Mesenchymal stem cell (in vitro differentiated cells and primary cell): ENCODE data around the gene ENPP3.

Source experiments
- DNase-seq: peaks from one replicate; pipeline ENCODE4 v3.0.0-alpha.2; 2013
- H2AFZ ChIP-seq: one replicate; pipeline ENCODE4 v1.6.1; 2013; ENCODE audit warnings: low read depth, mild to moderate bottlenecking, control low read depth, inconsistent platforms, low read length, moderate library complexity
- H2AK5ac ChIP-seq: 2 replicates; pipeline ENCODE4 v1.6.1; 2013; ENCODE audit warnings: low read length, moderate library complexity, mild to moderate bottlenecking, inconsistent platforms; ENCODE audit not compliant: severe bottlenecking
- H2BK120ac ChIP-seq: one replicate; pipeline ENCODE4 v1.6.1; 2013; ENCODE audit warnings: low read depth, mild to moderate bottlenecking, inconsistent platforms, low read length, moderate library complexity
- H2BK12ac ChIP-seq, 2 experiments: one replicate each; pipeline ENCODE4 v1.6.1; 2013; ENCODE audit warnings: inconsistent platforms in 2 of 2, low read length in 2 of 2, mild to moderate bottlenecking in 2 of 2, moderate library complexity in 2 of 2, control low read depth in 1 of 2
- H2BK15ac ChIP-seq: one replicate; pipeline ENCODE4 v1.6.1; 2013; ENCODE audit warnings: mild to moderate bottlenecking, low read depth, inconsistent platforms; ENCODE audit not compliant: poor library complexity, severe bottlenecking
- H2BK5ac ChIP-seq: 2 replicates; pipeline ENCODE4 v1.6.1; 2013; ENCODE audit warnings: low read depth, mild to moderate bottlenecking, low read length, control low read depth, inconsistent platforms; ENCODE audit not compliant: poor library complexity, severe bottlenecking
- H3K14ac ChIP-seq, 2 experiments: one replicate each; pipeline ENCODE4 v1.6.1; 2013; ENCODE audit warnings: inconsistent platforms in 2 of 2, low read length in 2 of 2, control low read depth in 1 of 2, mild to moderate bottlenecking in 1 of 2, moderate library complexity in 1 of 2
- H3K18ac ChIP-seq, 2 experiments: one replicate each; pipeline ENCODE4 v1.6.1; 2013; ENCODE audit warnings: inconsistent platforms in 2 of 2, low read length in 2 of 2, control low read depth in 1 of 2, low read depth in 1 of 2, mild to moderate bottlenecking in 1 of 2
- H3K23ac ChIP-seq, 2 experiments: one replicate each; pipeline ENCODE4 v1.6.1; 2013; ENCODE audit warnings: inconsistent platforms in 2 of 2, low read length in 2 of 2, mild to moderate bottlenecking in 2 of 2, moderate library complexity in 2 of 2, control low read depth in 1 of 2
- H3K27ac ChIP-seq: 2 replicates; pipeline ENCODE4 v1.5.1; 2013; ENCODE audit warnings: mild to moderate bottlenecking, moderate library complexity, low read length, control low read depth, inconsistent platforms; ENCODE audit not compliant: poor library complexity, severe bottlenecking
- H3K27me3 ChIP-seq, 2 experiments: 2 replicates each; pipeline versions ENCODE4 v1.6.1 to v1.7.0; 2013; ENCODE audit warnings: low read length in 2 of 2, mild to moderate bottlenecking in 2 of 2, moderate library complexity in 2 of 2, control low read depth in 1 of 2, inconsistent platforms in 1 of 2; ENCODE audit not compliant: control insufficient read depth in 1 of 2, insufficient read depth in 1 of 2
- H3K36me3 ChIP-seq, 2 experiments: 2 replicates each; pipeline versions ENCODE4 v1.6.1 to v1.7.0; 2013; ENCODE audit warnings: low read length in 2 of 2, control low read depth in 1 of 2, inconsistent platforms in 1 of 2, low read depth in 1 of 2, mild to moderate bottlenecking in 1 of 2; ENCODE audit not compliant: insufficient read depth in 2 of 2, control insufficient read depth in 1 of 2
- H3K4ac ChIP-seq, 2 experiments: one replicate each; pipeline ENCODE4 v1.6.1; 2013; ENCODE audit warnings: inconsistent platforms in 2 of 2, low read length in 2 of 2, mild to moderate bottlenecking in 2 of 2, moderate library complexity in 2 of 2, control low read depth in 1 of 2, low read depth in 1 of 2
- H3K4me1 ChIP-seq: 2 replicates; pipeline ENCODE4 v1.6.1; 2013; ENCODE audit warnings: low read depth, low read length, control low read depth; ENCODE audit not compliant: control insufficient read depth, insufficient read depth
- H3K4me2 ChIP-seq: 2 replicates; pipeline ENCODE4 v1.6.1; 2013; ENCODE audit warnings: low read length, mild to moderate bottlenecking, inconsistent platforms; ENCODE audit not compliant: poor library complexity, severe bottlenecking
- H3K4me3 ChIP-seq, 2 experiments: 2 replicates each; pipeline versions ENCODE4 v1.5.1 to v1.7.0; 2013; ENCODE audit warnings: low read length in 2 of 2, mild to moderate bottlenecking in 2 of 2, control low read depth in 1 of 2, low read depth in 1 of 2; ENCODE audit not compliant: insufficient read depth in 1 of 2
- H3K79me1 ChIP-seq: replicated peaks from 2 replicates; pipeline ENCODE4 v1.6.1; 2013; ENCODE audit warnings: mild to moderate bottlenecking, control low read depth, low read length, inconsistent platforms; ENCODE audit not compliant: poor library complexity, severe bottlenecking
- H3K9ac ChIP-seq: 2 replicates; pipeline ENCODE4 v1.7.0; 2013; ENCODE audit warnings: mild to moderate bottlenecking, low read length, moderate library complexity
- H3K9me3 ChIP-seq: 2 replicates; pipeline ENCODE4 v1.7.0; 2013; ENCODE audit warnings: mild to moderate bottlenecking, low read length; ENCODE audit not compliant: control insufficient read depth
- H4K8ac ChIP-seq: one replicate; pipeline ENCODE4 v1.6.1; 2013; ENCODE audit warnings: inconsistent platforms, mild to moderate bottlenecking, low read length, moderate library complexity
- H4K91ac ChIP-seq: one replicate; pipeline ENCODE4 v1.6.1; 2013; ENCODE audit warnings: mild to moderate bottlenecking, low read length, inconsistent platforms
- WGBS: methylation state at CpG from one replicate; pipeline ENCODE4 v1.1.7; 2013; ENCODE audit warnings: mixed read lengths; 5-methylcytosine and 5-hydroxymethylcytosine counted together

The ENPP3 gene

DNA sequence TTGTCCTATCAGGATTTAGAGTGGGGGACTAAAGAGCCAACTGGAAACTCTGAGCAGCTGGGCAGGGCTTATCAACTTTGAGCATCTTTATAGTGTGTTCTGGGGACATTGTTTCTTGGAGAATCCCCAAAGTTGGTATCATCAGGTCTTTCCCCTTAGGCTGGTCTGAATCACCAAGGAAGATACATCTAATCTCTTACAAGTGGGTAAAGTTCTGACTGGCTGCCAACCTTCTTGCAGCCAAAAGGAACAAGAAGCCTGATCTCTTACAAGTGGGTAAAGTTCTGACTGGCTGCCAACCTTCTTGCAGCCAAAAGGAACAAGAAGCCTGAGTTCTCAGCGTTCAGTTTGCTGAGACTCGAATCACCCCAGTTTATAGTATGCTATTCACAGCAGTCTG lies 7.5 kb upstream of the ENPP3 start:
- Histone ChIP-seq H4K8ac (no peak overlapping the region), H2BK15ac (no peak overlapping the region), H2BK5ac (no peak overlapping the region), H3K4me1 (no peaks in the 10 kb centered on the region), H2AK5ac (no peak overlapping the region), H3K27me3 (peaks cover 0 to 7% of the 10 kb centered on the region in 2 experiments), H3K4me3 (no peak overlapping the region), H3K27ac (no peak overlapping the region), H3K79me1 (peaks cover 4% of the 10 kb centered on the region), H3K9me3 (no peaks in the 10 kb centered on the region), H3K4ac (no peak overlapping the region), H4K91ac (no peak overlapping the region), H2BK12ac (no peak overlapping the region), H3K4me2 (no peak overlapping the region), H3K18ac (no peak overlapping the region), H3K23ac (no peak overlapping the region), H2AFZ (no peak overlapping the region), H3K9ac (no peak overlapping the region), H2BK120ac (no peak overlapping the region), H3K14ac (no peak overlapping the region), H3K36me3 (peaks cover 0 to 8% of the 10 kb centered on the region in 2 experiments)
- no peak for DNase-seq
- WGBS = 98% methylated on average over 2 of the region's 2 CpGs

- no peak overlapping the region for H3K18ac ChIP-seq
- H4K8ac ChIP-seq = no peak overlapping the region
- 81% methylated on average over 1 of the region's 3 CpGs for WGBS
- H3K4ac ChIP-seq = no peak overlapping the region
- no peak overlapping the region for H2BK12ac ChIP-seq
- H2BK5ac ChIP-seq = no peak overlapping the region
- no peak overlapping the region for H2AFZ ChIP-seq
- H3K4me1 ChIP-seq = no peaks in the 10 kb centered on the region
- H2BK120ac ChIP-seq = no peak overlapping the region
- H3K9me3 ChIP-seq = no peaks in the 10 kb centered on the region
- no peak overlapping the region for H3K23ac ChIP-seq
- DNase-seq = no peak
- peaks cover 1% of the 10 kb centered on the region for H3K79me1 ChIP-seq
- no peak overlapping the region for H3K27ac ChIP-seq
- no peak overlapping the region for H2BK15ac ChIP-seq
- no peak overlapping the region for H2AK5ac ChIP-seq
- H3K14ac ChIP-seq = no peak overlapping the region
- H3K36me3 ChIP-seq = no peaks in the 10 kb centered on the region
- no peak overlapping the region for H3K4me2 ChIP-seq
- H3K27me3 ChIP-seq = peaks cover 0 to 7% of the 10 kb centered on the region in 2 experiments
- no peak overlapping the region for H3K9ac ChIP-seq
- H4K91ac ChIP-seq = no peak overlapping the region
- no peak overlapping the region for H3K4me3 ChIP-seq
Measured at GRCh38 chr6:131631625-131632289, 5.3 kb upstream of the ENPP3 start.

- H2BK12ac ChIP-seq = no peak overlapping the region
- H4K8ac ChIP-seq = no peak overlapping the region
- no peaks in the 10 kb centered on the region for H3K36me3 ChIP-seq
- H3K9me3 ChIP-seq = no peaks in the 10 kb centered on the region
- no peak overlapping the region for H2BK120ac ChIP-seq
- peaks cover 0 to 7% of the 10 kb centered on the region in 2 experiments for H3K27me3 ChIP-seq
- no peak overlapping the region for H3K4me3 ChIP-seq
- WGBS = 85% methylated on average over 10 of the region's 11 CpGs
- no peak overlapping the region for H3K27ac ChIP-seq
- H3K18ac ChIP-seq = no peak overlapping the region
- no peaks in the 10 kb centered on the region for H3K79me1 ChIP-seq
- H2BK15ac ChIP-seq = no peak overlapping the region
- no peak overlapping the region for H2AFZ ChIP-seq
- no peak overlapping the region for H2BK5ac ChIP-seq
- no peak overlapping the region for H3K4ac ChIP-seq
- H3K23ac ChIP-seq = no peak overlapping the region
- no peak overlapping the region for H3K4me2 ChIP-seq
- H3K4me1 ChIP-seq = no peaks in the 10 kb centered on the region
- H3K9ac ChIP-seq = no peak overlapping the region
- DNase-seq = no peak
- H3K14ac ChIP-seq = no peak overlapping the region
- no peak overlapping the region for H4K91ac ChIP-seq
- H2AK5ac ChIP-seq = no peak overlapping the region
Measured at GRCh38 chr6:131635384-131636340, 1.4 kb upstream of the ENPP3 start.

DNA sequence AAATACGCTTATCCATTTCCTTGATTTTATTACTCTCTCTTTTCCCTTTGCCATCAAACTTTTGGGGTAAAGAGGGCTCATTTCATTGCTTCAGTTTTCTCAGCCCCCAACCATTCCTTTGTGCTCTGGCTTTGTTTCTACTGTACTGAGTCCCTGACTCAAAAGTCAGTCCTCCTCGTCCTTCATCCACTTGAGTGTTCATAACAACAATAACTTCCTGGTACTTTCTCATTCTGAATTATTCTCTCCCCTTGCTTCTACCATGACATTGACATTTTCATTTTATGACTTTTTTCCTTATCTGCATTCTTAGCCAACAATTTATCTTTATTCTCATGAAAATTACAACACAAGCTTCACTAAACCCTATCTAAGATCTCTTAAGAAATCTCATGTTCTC lies 911 bp downstream of the ENPP3 start:
- no peak overlapping the region for H2BK5ac ChIP-seq
- H2AK5ac ChIP-seq = no peak overlapping the region
- no peaks in the 10 kb centered on the region for H3K36me3 ChIP-seq
- H3K4me2 ChIP-seq = no peak overlapping the region
- H2AFZ ChIP-seq = no peak overlapping the region
- H3K4me3 ChIP-seq = no peak overlapping the region
- no peaks in the 10 kb centered on the region for H3K4me1 ChIP-seq
- no peak overlapping the region for H2BK12ac ChIP-seq
- H3K27me3 ChIP-seq = no peaks in the 10 kb centered on the region
- H3K4ac ChIP-seq = no peak overlapping the region
- H2BK120ac ChIP-seq = no peak overlapping the region
- no peak overlapping the region for H3K23ac ChIP-seq
- no peak overlapping the region for H4K91ac ChIP-seq
- no peak overlapping the region for H3K27ac ChIP-seq
- no peak overlapping the region for H4K8ac ChIP-seq
- no peaks in the 10 kb centered on the region for H3K9me3 ChIP-seq
- H3K14ac ChIP-seq = no peak overlapping the region
- no peak overlapping the region for H2BK15ac ChIP-seq
- H3K18ac ChIP-seq = no peak overlapping the region
- DNase-seq = no peak
- WGBS = 68% methylated on average over 2 of the region's 2 CpGs
- H3K9ac ChIP-seq = no peak overlapping the region
- H3K79me1 ChIP-seq = no peaks in the 10 kb centered on the region
